PFSK-1 (cell line): ENCODE measurements around the gene TREM2.

Experiments used
- FOXP2 ChIP-seq: optimal IDR thresholded peaks from 2 replicates; pipeline ENCODE3; 2011; ENCODE audit warnings: borderline replicate concordance, control low read depth, inconsistent platforms; ENCODE audit not compliant: insufficient read depth; ENCODE audit errors: extremely low read length, extremely low read depth
- POLR2AphosphoS5 ChIP-seq: IDR thresholded peaks from 2 replicates; pipeline ENCODE4 v1.6.1; 2012; ENCODE audit warnings: low read depth, mild to moderate bottlenecking, control low read depth, low read length, moderate library complexity
- TAF1 ChIP-seq: IDR thresholded peaks from 2 replicates; pipeline ENCODE4 v1.6.1; 2012; ENCODE audit warnings: low read length, control low read depth, borderline replicate concordance; ENCODE audit not compliant: insufficient read depth
- TF ChIP-seq, protein P1 (sequence below), 2 experiments: IDR thresholded peaks; 2 replicates each; pipeline versions ENCODE4 v1.6.1 to v1.8.0; 2011 to 2012; ENCODE audit warnings: low read depth in 2 of 2, low read length in 2 of 2, control low read depth in 1 of 2, inconsistent platforms in 1 of 2, mild to moderate bottlenecking in 1 of 2, moderate library complexity in 1 of 2; ENCODE audit not compliant: insufficient read depth in 1 of 2

GRCh38 chr6:41122918-41123317 is 40.0 kb downstream of the TREM2 start:
- TF ChIP-seq TAF1, result no peak
- TF ChIP-seq POLR2AphosphoS5, result no peak
- TF ChIP-seq, protein P1, sequence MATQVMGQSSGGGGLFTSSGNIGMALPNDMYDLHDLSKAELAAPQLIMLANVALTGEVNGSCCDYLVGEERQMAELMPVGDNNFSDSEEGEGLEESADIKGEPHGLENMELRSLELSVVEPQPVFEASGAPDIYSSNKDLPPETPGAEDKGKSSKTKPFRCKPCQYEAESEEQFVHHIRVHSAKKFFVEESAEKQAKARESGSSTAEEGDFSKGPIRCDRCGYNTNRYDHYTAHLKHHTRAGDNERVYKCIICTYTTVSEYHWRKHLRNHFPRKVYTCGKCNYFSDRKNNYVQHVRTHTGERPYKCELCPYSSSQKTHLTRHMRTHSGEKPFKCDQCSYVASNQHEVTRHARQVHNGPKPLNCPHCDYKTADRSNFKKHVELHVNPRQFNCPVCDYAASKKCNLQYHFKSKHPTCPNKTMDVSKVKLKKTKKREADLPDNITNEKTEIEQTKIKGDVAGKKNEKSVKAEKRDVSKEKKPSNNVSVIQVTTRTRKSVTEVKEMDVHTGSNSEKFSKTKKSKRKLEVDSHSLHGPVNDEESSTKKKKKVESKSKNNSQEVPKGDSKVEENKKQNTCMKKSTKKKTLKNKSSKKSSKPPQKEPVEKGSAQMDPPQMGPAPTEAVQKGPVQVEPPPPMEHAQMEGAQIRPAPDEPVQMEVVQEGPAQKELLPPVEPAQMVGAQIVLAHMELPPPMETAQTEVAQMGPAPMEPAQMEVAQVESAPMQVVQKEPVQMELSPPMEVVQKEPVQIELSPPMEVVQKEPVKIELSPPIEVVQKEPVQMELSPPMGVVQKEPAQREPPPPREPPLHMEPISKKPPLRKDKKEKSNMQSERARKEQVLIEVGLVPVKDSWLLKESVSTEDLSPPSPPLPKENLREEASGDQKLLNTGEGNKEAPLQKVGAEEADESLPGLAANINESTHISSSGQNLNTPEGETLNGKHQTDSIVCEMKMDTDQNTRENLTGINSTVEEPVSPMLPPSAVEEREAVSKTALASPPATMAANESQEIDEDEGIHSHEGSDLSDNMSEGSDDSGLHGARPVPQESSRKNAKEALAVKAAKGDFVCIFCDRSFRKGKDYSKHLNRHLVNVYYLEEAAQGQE (IDR thresholded peaks at IDR 0.05; ENCODE audit: insufficient read depth in 1 of 2, low read depth in 2 of 2, low read length in 2 of 2), result no peak
- no peak for TF ChIP-seq FOXP2
